Stimulated activated CD4-positive, alpha-beta T cell treated with anti-CD3 and anti-CD28 coated beads, TNF-alpha, amount 100 ng/mL, for 48 hours (primary cell): ENCODE results near the gene LYRM1.
A peak's percentile ranks its signal among the peaks of the same experiment; 100 is the strongest.
"Not testable (repeated sequence)": the region's sequence is repeated elsewhere in the genome, so short reads cannot be mapped to it uniquely, and the experiment has no call there.

Source experiments
- DNase-seq, 3 donors: peaks; one replicate each; pipeline ENCODE4 v3.0.0-alpha.2; 2020; ENCODE audit warnings: low read depth in 3 of 3

LYRM1 gene

DNA sequence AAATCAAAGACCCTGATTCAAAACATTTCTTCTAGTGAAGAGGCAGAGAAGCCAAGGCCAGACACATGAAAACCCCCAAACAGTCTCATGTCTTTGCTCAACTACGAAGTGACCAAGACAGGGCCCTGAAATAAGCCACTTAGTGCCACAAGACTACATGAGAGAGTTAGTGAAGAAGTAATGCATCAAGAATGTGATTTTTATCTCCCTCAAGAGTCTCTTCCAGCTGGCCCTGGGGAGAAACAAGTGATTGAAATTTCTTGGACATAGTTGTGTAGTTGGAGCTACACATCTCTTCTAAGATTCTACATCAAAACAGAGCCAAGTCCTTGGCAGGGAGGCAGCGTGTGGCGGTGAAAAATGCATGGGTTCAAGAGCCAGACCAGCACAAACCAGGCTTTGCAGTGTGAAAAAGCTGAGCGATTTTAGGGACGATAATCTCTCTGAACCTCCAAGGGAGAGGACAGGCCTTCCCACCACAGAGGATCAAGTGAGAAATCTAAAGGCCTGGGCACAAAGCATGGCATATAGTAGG lies 30.6 kb downstream of the LYRM1 start:
- DNase-seq, result no peak

GRCh38 chr16:20933589-20933988 lies 33.0 kb downstream of the LYRM1 start:
- no peak for DNase-seq

- DNase-seq, result no peak
Observed at GRCh38 chr16:20937736-20938135, 37.2 kb downstream of the LYRM1 start.

DNA sequence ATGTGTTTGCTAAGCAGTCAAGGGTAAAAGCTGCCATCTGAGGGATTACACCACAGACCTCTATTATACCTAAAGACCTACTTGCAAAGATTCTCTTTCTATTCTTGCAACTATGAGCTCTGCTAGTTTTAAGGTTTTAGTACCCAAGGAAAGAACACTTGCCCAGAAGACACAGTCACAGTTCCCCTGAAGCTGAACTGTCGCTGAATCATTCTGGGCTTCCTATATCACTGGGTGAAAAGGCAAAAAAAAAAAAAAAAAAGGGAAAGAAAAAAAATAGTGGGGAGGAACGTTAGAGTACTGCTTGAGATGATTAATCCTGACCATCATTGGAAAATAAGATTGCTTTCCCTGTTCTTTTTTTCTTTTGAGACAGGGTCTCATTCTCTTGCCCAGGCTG lies 37.9 kb downstream of the LYRM1 start:
- no peak for DNase-seq

- no peak for DNase-seq
Observed at GRCh38 chr16:20939611-20940010, 39.0 kb downstream of the LYRM1 start.

DNA sequence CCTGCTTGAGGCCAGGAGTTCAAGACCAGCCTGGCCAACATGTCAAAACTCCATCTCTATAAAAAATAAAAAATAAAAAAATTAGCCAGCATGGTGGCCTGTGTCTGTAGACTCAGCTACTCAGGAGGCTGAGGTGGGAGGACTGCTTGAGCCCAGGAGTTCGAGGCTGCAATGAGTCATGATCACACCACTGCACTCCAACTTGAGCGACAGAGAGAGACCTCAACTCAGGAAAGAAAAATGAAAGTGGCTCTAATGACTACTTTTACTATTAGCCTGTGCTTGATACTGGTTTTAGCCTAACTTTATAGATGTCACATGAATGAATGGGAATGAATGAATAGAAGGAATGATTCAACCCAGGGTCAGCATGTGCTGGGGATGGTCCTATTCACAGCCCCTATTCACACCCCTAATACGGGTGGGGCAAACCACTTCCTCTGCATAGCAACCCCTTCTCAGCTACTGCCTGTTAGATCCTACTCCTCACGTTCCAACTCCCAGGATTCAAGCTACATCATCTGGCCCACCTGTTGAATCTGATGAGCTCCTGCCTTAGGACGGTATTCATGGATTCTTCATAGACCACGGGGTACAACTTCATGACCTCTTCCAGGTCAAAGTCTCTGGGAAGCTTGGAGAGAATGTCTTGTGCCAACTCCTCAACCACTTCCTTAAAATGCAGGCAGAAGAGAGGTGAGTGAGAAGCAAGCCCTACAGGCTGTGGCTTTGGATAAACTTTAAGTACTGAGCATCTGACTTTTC lies 40.5 kb downstream of the LYRM1 start:
- DNase-seq, result no peak

- no peak for DNase-seq
Observed at GRCh38 chr16:20941636-20941926, 41.0 kb downstream of the LYRM1 start.

DNA sequence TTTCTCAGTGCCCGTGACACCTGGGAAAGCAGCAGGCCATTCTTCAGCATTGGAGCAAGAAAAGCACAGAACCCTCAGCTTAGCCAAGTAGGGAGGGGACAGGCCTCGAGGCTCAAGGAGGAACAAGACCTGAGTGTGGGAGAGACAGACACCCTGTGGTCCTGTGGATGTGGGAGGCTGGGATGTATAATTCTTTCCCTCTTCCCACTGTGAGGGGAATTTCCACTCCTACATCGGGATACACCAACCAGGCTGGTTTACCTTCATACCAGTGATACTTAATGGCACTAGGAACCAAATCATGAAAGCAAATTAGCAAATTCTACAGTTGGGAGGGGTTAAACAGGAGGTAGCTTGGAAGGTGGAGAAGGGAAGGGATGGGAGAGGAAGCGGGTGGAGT lies 41.7 kb downstream of the LYRM1 start:
- no peak for DNase-seq

DNA sequence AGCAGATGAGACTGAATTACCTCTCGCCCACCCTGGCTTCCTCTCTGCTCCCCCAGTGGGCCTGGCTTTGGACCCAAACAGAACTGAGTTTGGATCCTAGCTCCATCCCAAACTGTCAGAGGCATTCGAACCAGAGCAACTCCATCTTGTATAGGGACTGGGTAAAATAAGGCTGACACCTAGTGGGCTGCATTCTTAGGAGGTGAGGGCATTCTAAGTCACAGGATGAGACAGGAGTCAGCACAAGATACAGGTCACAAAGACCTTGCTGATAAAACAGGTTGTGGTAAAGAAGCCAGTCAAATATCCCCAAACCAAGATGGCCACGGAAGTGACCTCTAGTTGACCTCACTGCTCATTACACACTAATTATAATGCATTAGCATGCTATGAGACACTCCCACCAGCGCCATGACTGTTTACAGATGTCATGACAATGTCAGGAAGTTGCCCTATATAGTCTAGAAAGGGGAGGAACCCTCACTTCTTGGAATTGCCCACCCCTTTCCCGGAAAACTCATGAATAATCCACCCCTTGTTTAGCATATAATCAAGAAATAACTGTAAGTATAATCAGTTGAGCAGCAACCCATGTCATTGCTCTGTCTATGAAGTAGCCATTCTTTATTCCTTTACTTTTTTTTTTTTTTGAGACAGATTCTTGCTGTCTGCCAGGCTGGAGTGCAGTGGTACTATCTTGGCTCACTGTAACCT lies 44.4 kb downstream of the LYRM1 start:
- DNase-seq, result peak; percentile 40 to 68 (median 44)

DNA sequence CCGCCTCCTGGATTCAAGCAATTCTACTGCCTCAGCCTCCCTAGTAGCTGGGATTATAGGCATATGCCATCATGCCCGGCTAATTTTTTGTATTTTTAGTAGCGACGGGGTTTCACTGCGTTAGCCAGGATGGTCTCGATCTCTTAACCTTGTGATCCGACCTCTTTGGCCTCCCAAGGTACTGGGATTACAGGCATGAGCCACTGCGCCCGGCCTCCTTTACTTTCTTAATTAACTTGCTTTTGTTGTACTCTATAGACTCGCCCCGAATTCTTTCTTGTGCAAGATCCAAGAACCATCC lies 45.0 kb downstream of the LYRM1 start:
- not testable (repeated sequence) for DNase-seq

DNA sequence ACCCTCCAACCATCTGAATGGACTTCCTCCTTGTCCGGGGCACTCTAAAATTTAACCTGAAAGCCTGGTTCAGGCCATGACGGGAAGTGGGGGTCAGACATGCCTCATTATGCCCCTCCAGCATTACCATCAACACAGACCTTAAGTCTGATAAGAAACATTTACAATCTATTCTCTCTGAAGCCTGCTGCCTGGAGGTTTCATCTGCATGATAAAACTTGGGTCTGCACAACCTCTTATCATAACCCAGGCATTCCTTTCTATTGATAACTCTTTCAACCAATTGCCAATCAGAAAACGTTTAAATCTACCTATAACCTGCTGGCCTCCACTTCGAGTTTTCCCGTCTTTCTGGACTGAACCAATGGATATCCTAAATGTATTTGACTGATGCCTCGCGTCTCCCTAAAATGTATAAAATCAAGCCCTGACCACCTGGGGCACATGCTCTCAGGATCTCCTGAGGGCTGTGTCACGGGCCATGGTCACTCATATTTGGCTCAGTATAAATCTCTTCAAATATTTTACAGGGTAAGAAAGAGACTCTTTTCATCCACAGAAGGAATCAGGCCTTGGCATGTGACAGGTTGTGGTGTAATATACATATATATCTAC lies 45.6 kb downstream of the LYRM1 start:
- DNase-seq, result no peak

GRCh38 chr16:20948444-20948843 lies 47.9 kb downstream of the LYRM1 start:
- DNase-seq, result no peak

DNA sequence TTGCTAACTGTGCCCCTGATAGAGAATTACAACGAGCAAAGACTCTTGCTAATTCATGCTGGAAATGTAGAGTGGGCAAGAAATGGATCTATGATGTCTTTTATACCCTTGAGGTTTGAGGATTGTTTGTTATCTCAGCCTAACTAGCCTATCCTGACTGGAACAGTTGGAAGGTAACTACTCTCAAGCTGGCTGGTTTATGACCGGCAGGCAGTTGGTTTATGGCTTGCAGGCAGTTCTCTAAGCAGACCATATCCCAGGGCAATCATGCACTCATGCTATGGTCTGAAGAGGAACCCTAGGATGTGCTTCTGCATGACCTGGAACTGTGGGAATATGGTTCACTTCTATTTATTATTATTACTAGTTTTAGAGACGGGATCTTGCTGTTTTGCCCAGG lies 49.1 kb downstream of the LYRM1 start:
- DNase-seq, result no peak

GRCh38 chr16:20950294-20950693 lies 49.7 kb downstream of the LYRM1 start:
- DNase-seq, result no peak

DNA sequence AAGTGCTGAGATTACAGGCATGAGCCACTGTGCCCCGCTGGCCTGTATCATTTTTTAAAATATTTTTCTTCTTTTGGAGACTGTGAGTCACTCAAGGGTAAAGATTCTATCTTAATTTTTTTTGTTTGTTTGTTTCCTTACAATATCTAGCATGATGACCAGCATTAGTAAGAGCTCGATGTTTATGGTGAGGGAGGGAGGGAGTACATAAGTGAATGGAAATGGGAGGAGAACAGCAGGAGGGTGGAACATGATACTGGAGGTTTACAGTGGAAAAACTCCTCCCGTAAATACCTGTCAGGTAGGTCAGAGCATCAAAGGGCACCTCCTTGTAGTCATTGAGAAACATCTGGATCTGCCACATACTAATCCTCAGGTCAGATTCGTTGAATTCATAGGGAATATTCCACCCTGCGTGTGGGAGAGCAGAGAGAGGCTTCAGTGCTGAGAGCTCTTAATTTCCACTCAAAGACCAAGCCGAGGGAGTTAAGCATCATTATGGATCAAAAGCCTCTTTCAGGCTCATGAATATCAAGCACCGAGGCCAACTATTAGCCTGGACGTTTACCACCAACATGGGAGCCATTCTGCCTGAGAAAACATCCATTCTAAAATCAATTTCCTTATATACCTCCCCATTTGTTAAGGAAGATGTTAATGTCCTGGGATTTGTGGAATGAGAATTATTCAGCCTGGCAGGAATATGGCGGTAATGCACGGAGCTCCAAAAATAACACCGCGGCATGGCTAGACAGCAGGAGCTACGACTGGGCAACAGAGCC lies 51.8 kb downstream of the LYRM1 start:
- no peak for DNase-seq

GRCh38 chr16:20954574-20954973 lies 54.0 kb downstream of the LYRM1 start:
- no peak for DNase-seq

DNA sequence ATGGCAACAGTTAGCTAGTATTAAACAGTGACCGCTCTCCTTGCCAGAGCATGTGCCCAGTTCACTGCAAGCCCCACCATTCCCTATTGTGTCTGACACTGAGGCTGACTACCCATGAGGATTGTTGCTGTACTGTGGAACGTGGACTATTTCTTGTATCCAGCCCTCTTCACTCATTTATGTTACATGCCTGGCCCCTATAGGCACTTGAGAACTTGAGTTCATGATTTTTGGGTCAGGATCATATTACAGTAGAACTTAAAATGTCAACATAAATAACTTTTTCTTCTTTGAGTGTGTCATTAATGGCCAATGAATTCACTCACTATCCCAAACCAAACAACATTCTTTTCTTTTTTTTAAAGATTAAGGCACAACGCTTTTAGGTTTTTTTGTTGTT lies 55.7 kb downstream of the LYRM1 start:
- DNase-seq, result no peak

DNA sequence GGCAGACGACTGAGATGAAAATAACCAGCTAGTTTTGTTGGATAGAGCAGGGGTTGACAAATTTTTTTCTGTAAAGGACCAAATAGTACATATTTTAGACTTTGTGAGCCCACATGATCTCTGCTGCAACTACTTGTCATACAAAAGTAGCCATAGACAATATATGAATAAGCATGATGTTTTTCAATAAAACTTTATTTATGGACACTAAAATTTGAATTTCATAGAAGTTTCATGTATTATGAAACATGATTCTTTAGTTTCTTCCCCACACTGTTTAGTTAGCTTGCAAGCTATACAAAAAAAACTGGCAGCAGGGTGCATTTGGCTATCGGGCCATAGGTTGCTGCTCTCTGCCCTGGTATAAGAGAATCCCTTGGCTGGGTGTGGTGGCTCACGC lies 56.6 kb downstream of the LYRM1 start:
- DNase-seq, result no peak

GRCh38 chr16:20960899-20961298 lies 60.3 kb downstream of the LYRM1 start:
- no peak for DNase-seq

DNA sequence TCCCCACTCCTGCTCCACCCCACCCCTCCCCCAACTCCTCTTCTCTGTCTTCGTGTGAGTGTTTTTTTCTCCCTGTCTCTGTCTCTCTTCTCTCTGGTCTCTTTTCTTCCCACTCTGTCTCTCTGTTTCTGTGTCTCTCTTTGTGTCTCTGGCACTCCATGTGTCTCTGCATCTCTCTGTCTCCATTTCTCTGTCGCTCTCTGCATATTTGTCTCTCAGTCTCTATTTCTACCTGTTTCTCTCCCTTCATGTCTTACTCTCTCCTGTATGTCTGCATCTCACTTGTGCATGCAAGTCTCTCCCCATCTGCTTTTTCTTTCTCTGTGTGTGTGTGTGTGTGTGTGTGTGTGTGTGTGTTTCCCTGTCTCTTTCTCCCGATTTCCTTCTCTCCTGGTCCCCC lies 68.2 kb downstream of the LYRM1 start:
- DNase-seq, result no peak

- DNase-seq, result no peak
Observed at GRCh38 chr16:20969386-20969785, 68.8 kb downstream of the LYRM1 start.

DNA sequence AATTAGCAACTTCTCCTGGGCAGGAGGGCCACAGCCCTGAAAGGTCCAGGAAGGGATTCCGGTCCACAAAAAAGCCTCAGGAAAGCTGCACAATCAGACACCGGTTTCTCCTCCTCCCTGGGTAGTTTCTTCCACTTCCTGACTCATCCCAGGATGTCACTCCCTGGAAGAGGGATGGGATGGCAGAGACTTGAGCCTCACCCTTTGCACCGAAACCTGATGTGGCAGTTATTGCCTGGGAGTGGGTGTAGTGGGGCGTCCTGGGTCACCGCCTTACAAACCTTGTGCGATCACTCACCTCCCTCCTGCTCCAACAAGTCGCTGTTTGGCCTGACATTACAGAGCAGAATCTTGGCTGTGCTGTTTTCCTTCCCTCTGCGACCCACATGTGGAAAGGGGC lies 70.8 kb downstream of the LYRM1 start:
- no peak for DNase-seq
